ENCODE measurements around the gene MYMX.

Gene MYMX

DNA sequence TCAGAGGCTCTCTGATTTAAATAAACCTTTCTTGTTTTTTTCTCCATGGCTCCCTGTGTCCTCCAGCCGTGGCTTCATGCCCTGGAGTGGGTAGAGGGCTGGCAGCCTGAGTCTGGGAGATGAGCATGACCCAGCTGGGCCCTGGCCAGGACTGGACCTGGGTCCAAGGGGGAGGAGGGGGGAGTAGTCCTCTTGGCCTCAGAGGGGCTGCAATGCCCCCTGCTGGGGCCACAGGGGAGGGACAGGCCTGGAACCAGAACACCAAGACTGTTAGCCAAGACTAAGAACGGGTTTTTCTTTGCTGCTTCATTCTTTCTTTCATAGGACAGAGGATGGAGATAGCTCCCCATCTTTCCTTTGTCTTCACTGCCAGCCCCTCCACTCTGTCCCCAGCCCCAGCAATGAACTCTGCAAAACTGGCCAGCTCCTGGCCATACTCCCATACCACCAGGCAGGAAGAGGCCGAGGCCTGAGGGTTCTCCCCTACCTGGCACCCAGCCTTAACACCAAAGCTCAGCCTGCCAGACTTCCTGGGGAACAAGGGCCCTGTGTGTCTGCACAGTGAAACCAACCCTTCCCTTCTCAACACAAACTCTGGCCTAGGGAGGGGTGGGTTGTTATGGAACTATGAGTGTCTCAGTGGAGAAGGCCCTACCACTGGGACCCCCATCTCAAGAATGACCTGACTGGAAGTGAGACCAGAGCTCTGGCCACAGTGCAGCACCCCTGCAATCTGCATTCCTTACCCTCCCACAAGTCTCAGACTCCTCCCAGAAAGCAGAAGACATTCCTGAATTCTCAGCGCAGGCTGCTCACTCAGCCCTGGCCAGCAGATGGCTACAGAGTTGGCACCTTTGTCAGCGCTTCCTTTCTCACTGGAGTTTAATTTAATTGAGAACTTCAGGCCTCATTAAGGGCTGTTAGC is 17.6 kb downstream of the MYMX start:
- no peak for DNase-seq

GRCh38 chr6:44235269-44235668 is 18.5 kb downstream of the MYMX start:
- no peak for DNase-seq

GRCh38 chr6:44235891-44236516 is 19.3 kb downstream of the MYMX start:
- DNase-seq, result no peak

- DNase-seq, result peak; percentile 83
Observed at GRCh38 chr6:44237021-44237812, 20.5 kb downstream of the MYMX start.

DNA sequence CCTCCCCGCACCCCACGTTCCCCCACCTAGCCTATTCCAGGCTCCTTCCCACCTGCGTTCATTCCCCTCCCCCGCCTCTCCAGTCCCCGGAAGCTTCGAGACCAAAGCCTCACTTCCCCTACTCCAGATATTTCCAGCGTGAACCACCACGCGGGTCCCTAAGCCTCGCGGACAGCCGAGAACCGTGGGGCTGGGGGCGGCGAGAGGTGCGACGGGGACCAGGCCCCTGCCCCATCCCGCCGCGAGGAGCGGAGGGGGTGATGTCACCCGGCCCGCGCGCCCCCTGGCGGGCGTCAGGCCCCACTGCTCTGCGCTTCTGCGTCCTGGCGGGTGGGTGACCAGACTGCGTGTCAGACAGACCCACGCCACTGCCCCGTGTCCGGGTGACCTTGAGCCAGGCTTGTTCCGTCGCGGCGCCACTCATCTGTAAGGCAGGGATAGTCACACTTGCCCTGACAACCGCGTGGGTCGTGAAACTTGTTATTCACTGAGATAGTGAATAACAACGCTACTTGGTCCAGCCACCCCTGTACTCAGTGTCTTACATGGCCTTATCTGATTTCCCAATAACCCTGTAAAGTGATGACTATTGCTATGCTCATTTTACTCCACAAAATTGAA is 21.2 kb downstream of the MYMX start:
- DNase-seq, result peak; percentile 91

DNA sequence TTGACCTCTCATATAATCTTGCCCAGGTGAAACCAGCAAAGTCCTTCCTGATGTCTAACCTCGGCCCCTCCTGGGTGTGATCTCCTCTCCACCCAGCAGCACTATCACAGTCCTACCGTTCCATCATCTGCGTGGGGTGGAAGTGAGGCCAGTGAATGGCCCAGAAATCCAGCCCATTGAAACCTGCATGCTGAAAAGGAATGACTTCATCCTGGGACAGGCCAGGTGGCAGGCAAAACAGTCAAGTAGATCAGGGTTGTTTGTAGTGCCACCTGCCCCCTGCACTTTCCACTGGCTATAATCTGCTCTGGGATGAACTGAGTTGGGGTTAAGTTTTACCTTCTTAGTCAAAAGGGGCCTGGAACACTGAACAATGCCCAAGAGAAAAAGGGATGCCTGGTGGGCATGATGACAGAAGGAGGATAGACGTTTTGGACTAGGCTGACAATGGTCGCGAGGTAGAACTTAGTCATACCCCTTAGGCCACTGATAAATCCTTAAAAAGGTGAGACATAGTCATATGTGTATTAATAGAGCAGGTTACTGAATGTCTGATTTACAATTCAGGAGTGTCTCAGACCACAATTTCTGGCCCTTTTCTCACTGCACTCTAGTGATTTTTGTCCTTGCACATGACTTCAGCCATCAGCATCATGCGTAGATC is 22.1 kb downstream of the MYMX start:
- DNase-seq, result no peak

DNA sequence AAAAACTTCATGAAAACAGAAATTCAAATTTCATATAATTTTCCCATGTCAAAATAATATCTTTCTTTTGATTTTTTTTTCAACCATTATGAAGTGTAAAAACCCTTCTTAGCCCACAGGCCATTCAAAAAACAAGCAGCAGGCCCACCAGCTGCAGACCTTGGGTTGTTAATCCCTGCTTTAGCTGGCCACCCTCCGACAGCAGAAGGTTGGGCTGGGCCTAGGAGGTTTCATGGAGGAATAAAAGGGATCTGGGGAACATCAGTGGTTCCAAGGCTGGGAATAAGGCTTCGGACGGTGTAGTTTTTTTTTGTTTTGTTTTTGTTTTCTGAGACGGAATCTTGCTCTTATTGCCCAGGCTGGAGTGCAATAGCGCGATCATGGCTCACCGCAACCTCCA is 26.6 kb downstream of the MYMX start:
- DNase-seq, result no peak

GRCh38 chr6:44245391-44245911 is 28.7 kb downstream of the MYMX start:
- DNase-seq, result no peak

DNA sequence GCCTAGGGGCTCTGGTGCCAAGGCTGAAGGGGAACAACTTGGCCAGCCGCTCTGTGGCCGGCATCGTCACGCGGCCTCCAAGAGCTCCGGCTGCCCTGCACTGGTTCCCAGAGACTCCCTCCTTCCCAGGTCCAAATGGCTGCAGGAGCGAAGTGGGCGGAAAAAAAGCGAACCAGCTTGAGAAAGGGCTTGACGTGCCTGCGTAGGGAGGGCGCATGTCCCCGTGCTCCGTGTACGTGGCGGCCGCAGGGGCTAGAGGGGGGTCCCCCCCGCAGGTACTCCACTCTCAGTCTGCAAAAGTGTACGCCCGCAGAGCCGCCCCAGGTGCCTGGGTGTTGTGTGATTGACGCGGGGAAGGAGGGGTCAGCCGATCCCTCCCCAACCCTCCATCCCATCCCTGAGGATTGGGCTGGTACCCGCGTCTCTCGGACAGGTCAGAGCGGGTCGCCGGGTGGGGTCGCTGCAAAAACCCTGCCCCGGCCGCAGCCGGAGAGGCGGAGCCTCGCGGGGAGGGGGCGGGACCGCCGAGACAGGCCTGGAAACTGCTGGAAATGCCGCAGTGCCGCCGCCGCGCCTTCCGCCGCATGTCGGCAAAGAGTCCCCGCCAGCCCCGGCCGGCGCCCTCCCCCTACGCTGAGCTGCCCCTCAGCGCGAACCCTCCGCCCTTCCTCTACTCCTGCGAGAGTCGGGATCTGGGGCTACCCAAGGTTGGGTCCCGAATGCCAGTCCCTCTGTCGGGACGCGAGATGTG is 29.4 kb downstream of the MYMX start:
- peak; percentile 95 for DNase-seq

DNA sequence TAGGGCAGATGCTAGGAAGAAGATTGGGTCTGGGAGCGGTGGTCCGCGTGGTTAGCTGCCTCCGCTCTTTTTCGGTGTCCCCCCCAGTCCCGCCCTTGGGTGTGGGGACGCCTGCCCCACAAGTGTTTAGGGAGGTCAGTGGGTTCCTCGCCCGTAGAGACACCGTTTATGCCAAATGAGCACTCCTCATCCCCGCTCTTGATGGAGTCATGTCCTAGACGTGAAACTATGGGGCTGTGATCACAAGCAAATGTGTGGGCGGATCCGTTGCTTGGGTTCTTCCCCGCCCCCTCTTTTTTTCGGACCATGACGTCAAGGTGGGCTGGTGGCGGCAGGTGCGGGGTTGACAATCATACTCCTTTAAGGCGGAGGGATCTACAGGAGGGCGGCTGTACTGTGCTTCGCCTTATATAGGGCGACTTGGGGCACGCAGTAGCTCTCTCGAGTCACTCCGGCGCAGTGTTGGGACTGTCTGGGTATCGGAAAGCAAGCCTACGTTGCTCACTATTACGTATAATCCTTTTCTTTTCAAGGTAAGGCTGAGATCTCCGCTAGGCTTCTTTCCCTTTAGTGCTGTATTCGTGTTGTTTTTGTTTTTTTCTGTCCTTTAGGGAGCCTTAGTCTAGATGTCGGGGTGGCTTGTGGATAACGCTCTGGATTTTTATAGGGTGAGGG is 30.1 kb downstream of the MYMX start, which contains the start of gene HSP90AB1:
HSP90AB1 (plus strand) TSS at position 439 of the 675 bp plus-strand sequence. CDS start 1,529 bp downstream, outside the sequence.
- peak; percentile 98 for DNase-seq

GRCh38 chr6:44247338-44248302 is 30.9 kb downstream of the MYMX start:
- DNase-seq, result peak; percentile 95

- DNase-seq, result no peak
Observed at GRCh38 chr6:44248579-44248978, 31.9 kb downstream of the MYMX start.

- no peak for DNase-seq
Observed at GRCh38 chr6:44249082-44249748, 32.5 kb downstream of the MYMX start.

GRCh38 chr6:44250067-44250717 is 33.5 kb downstream of the MYMX start:
- DNase-seq, result no peak

- DNase-seq, result no peak
Observed at GRCh38 chr6:44250718-44251123, 34.0 kb downstream of the MYMX start.

- no peak for DNase-seq
Observed at GRCh38 chr6:44251576-44252524, 35.1 kb downstream of the MYMX start.
